GM13977 (cell line): ENCODE data around the gene LRP1B.

Source experiments
- DNase-seq: peaks from one replicate; pipeline ENCODE4 v3.0.0; 2012; ENCODE audit warnings: low spot score
- in situ Hi-C: fragments of 300-500 bp; cut with MboI; formaldehyde crosslinking; loops from one replicate; pipeline ENCODE4 v1.12.0; 2022; ENCODE audit warnings: low sequenced_read_pairs, low pct_unique_long_range_greater_than_20kb, mixed read lengths, inconsistent platforms; ENCODE audit not compliant: unreplicated experiment
- TF ChIP-seq, protein P1 (sequence below): IDR thresholded peaks from 2 replicates; pipeline ENCODE4 v1.5.1; 2012; ENCODE audit warnings: mild to moderate bottlenecking, control low read depth; ENCODE audit not compliant: insufficient read depth; ENCODE audit errors: extremely low read depth, missing control alignments

LRP1B gene

DNA sequence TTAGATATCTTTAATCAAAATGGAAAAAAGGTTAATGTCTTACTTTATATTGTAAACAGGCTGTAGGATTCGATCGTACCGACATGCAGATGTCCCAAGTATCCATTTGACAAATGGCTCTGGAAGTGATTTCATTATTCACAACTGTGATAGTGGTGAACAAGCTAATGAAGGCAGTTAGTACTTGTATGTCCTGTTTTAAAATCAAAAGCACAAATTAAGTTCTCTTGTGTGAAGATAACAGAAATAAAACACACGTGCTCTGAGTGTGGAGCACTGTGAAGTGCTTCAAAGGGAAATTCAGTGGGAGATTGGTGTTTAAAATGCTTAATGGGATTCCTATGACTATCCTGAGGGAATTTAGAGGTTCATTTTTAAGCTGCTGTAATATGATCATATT is 8.6 kb upstream of the LRP1B start:
- in situ Hi-C loops, result no loop called here
- DNase-seq, result no peak
- TF ChIP-seq, protein P1, sequence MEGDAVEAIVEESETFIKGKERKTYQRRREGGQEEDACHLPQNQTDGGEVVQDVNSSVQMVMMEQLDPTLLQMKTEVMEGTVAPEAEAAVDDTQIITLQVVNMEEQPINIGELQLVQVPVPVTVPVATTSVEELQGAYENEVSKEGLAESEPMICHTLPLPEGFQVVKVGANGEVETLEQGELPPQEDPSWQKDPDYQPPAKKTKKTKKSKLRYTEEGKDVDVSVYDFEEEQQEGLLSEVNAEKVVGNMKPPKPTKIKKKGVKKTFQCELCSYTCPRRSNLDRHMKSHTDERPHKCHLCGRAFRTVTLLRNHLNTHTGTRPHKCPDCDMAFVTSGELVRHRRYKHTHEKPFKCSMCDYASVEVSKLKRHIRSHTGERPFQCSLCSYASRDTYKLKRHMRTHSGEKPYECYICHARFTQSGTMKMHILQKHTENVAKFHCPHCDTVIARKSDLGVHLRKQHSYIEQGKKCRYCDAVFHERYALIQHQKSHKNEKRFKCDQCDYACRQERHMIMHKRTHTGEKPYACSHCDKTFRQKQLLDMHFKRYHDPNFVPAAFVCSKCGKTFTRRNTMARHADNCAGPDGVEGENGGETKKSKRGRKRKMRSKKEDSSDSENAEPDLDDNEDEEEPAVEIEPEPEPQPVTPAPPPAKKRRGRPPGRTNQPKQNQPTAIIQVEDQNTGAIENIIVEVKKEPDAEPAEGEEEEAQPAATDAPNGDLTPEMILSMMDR, result no peak

DNA sequence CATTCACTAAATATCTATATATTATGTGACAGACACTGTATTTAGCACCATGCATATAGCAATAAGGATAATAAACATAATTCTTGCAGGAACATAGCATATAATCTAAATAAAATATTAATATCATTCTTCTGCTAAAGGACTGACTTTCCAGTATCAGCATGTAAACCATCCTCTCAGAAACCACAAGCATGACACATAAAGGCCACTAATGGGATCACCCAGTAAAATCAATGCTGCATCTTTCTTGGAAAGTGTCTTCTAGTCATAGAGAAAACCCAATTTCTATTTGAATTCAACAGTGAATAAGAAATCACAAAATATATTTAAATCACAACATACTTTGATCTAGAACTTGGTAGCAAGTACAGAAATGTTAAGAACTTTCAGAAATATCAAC is 5.8 kb upstream of the LRP1B start:
- DNase-seq, result no peak
- TF ChIP-seq, protein P1, result no peak
- in situ Hi-C loops, result no loop called here

DNA sequence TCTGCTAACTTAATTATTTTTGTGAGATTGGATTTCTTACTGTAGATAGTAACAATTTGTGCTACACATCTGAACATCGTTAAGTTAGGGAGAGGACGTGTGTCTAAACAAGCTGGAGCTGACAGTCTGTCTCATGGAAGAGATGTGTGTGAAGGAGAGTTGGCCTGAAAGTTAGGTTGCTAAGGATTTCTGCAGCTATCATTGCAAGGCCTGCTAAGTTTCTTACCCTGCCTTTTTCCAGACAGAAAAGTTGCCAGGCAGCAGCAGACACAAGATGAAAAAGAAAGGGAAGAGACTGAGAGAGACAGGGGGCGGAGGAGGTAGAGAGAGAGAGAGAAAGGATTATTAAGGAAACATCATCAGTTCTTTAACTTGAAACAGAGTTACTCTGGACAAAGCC is 4.1 kb upstream of the LRP1B start:
- in situ Hi-C loops, result no loop called here
- DNase-seq, result no peak
- TF ChIP-seq, protein P1, result no peak

DNA sequence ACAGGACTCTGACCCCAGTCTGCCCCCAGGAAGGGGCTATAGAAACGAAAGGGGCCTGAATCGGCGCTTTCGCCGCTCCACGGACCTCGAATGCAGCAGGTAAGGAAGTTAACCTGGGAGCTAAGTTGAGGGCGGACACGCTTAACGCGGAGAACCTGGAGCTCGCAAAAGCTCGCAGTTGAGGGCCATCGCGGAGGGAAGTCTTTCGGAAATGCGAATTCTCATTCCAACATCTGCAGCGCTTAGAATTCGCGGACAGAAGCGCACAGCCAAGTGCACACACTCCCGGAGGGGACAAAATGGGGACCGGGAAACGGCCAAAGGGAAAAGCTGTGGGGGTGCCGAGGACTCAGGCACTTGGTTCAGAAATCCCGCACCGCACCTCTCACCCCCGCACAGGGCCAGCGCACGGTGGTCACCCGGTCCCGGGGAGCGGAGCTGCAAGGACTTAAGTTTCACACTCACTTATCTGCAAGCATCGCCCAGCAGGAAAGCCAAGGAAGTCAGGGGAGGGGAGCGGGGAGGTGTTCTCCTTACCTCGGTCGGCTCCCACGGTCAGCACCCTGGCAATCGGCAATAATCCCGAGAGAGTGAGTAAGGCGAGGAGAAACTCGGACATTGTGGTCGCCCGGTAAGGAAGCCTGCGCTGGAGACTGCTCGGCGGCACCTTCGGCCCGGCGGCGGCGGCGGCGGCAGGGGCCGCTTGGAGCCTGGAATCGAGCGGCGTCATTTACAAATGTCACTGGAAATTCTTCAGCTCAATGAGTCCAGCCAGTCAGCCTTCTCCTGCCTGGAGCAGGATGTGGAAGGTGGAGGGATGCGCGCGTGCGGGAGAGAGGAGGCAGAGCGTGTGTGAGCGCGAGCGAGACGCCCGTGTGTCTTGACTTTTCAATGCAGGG is 456 bp downstream of the LRP1B start:
- TF ChIP-seq, protein P1, result no peak
- in situ Hi-C loops, result no loop called here
- DNase-seq, result peak; percentile 15

DNA sequence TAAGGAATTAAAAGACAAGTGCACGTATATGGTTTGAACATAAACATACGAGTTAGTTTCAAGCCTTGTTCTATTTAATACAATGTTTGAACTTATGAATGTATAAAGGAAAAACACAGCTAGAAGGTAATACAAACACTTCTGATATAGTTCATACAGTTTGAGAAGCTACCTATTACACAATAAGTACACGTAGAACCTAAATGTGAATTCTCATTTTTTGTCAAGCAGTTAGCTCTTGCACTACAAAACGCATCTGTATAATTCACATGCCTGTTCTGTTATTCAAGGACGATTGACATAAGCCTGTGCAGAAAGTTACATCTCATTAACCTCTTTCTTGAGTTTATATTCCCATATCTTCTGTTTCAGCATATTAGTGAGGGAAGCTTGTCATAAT is 2.7 kb downstream of the LRP1B start:
- in situ Hi-C loops, result no loop called here
- DNase-seq, result no peak
- TF ChIP-seq, protein P1, result no peak

DNA sequence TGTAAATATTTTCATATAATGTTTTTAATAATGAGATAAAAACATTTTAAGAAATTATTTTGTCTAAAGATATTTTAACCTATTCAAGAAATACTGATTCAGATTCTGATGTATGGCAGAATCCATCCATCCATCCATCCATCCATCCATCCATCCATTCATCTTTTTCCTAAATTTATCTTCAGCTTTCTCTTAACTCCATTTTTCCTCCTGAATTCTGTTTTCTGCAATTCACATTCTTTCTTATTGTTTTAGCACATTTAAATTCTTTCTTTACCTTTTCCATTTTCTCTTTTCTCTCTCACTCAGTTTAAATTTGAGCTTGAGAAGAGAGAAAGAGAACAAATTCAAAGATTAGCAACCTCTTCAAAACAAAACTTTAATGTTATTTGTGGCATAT is 3.6 kb downstream of the LRP1B start:
- in situ Hi-C loops, result no loop called here
- TF ChIP-seq, protein P1, result no peak
- DNase-seq, result no peak
